HG02798 (cell line): Measurements from ENCODE around the gene PLD6.

Experiments used
- ATAC-seq: cut with Tn5 transposase; IDR thresholded peaks from one replicate; pipeline ENCODE4 v1.9.1; 2021; ENCODE audit warnings: mild to moderate bottlenecking; ENCODE audit not compliant: unreplicated experiment, poor library complexity

Gene PLD6

GRCh38 chr17:17227608-17228520, 21.7 kb upstream of the PLD6 start:
- no peak for ATAC-seq

DNA sequence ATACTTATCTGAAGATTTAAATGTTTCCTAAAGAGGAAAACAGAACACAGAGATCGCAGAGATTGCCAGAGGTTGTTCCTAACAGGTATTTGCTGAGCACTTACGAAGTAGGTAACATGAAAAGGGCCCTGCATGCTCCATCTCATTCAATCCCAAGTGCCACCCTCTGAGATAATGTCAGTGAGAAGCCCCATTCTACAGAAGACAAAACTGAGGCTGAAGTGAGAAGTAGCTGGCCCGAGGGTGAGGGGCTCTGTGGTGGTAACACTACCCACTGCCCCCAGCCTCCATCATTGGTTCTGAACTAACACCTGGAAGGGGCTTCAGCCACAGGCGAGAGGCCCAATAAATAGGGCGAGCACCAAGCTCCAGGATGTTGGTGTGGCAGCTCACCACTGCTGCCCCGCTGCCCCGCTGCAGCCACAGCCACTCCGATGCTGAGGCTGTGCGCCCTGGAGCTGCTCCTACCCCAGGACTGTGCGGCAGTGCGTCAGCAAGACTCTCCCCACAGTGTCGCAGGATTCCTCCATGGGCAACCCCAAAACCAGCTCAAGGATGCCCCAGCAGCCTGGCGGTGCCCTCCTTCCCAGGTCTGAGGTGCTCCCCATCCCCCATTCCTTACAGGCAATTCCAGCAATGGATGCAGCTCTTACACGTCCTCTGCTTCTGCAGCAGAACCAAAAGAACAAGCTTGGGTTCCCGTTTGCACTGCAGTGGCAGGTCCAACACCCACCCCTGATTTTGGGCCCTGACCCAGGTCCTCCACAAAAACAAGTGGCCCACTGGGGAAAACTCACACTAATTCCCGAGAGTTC, 20.5 kb upstream of the PLD6 start:
- no peak for ATAC-seq

GRCh38 chr17:17225901-17226300, 19.8 kb upstream of the PLD6 start:
- no peak for ATAC-seq

- ATAC-seq: no peak
These were observed 18.0 kb upstream of the PLD6 start for GRCh38 chr17:17224137-17224536.

- no peak for ATAC-seq
These were observed 17.6 kb upstream of the PLD6 start for GRCh38 chr17:17223736-17224135.

DNA sequence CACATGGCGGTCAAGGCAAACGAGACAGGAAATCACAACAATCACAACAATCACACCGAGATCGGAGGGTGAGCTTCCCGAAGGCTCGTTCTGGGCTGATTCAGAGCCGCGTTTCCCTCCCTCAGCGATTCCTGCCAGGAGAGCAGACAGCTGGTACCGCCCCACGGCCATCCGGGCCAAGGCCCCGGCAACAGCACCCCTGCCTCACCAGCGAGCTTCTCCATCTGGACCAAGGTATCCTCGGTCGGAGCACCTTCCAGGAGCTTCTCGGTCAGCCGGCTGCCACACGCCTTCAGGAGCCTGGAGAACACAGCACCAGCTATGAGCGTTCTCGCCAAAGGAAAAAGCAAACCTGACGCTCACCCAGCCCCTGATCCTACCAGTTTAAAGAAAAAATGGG, 15.2 kb upstream of the PLD6 start:
- ATAC-seq: no peak

- ATAC-seq: no peak
These were observed 14.4 kb upstream of the PLD6 start for GRCh38 chr17:17220529-17220928.

- no peak for ATAC-seq
These were observed 11.9 kb upstream of the PLD6 start for GRCh38 chr17:17217995-17218394.

DNA sequence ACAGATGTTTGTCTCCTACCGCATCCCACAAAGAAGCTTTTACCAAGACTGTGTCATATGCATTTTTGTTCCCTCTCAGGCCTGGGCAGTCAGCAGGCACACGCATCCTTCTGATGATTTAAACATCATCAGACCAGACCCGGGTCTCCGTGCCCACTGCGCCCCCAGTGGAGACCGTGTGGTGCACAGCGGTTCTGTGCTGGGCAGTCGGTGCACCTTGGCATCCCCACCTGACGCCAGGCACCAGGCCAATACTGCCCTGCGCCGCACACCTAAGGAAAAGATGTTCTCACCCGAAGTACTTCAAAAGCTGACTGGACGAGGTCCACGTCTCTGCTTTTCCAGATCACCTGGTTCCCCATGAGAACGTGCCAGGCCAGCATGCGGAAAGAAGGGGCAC, 10.6 kb upstream of the PLD6 start:
- ATAC-seq: no peak

GRCh38 chr17:17216236-17216635, 10.1 kb upstream of the PLD6 start:
- ATAC-seq: no peak

DNA sequence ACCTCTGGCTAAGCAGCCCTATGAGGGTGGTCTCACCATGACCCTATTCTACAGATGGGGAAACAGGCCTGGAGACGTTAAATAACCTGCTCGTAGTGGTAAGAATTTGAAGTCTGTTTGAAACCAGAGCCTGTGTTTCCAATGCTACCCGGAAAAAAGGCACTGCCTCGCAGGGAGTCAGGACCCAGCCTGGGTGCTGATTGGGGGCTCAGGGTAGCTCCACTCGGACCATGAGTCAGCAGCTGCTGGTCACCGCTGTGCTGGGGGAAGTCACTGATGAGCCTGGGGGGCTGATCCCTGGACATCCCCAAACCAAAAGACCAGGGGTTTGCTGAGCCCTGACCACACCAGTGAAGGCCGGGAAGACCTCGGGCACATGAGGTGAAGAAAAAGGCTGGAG, 9.4 kb upstream of the PLD6 start:
- no peak for ATAC-seq

- ATAC-seq: no peak
These were observed 8.7 kb upstream of the PLD6 start for GRCh38 chr17:17214646-17215436.

GRCh38 chr17:17213775-17214174, 7.6 kb upstream of the PLD6 start:
- no peak for ATAC-seq

DNA sequence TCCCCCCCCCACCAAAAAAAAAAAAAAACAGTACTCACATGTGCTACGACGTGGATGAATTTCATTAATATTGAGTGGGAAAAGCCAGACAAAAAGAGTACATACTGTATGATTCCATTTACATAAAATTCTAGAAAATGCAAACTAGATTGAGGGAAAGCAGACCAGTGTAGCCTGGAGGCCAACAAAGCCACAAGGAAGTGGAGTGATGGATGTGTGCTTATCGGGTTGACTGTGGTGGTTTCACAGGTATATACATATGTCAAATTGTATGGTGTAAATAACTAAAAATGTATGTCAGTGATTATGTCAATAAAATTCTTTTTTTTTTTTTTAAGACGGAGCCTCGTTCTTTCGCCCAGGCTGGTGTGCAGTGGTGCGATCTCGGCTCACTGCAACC, 1.9 kb upstream of the PLD6 start:
- no peak for ATAC-seq

DNA sequence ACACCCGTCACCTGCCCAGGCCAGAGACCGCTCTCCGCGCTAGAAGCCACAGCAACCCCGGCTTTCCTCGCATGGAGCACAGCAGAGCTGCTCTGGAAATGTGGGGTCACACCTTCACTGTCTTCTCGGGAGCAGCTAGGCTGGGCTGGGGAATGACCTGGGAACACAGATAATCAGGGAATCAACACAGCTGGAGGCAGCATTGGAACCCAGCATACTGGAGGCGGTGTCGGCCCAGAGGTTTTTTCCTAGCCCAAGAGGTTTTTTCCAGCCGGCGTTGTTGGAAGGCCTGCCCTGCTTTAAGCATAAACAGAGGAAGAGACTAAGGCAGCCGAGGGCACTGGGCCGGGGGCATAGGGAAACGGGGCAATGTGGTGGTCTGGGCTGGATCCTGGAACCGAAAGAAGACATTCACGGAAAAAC, 791 bp upstream of the PLD6 start:
- ATAC-seq: no peak

GRCh38 chr17:17205368-17206123, 587 bp downstream of the PLD6 start:
- ATAC-seq: peak; percentile 43

DNA sequence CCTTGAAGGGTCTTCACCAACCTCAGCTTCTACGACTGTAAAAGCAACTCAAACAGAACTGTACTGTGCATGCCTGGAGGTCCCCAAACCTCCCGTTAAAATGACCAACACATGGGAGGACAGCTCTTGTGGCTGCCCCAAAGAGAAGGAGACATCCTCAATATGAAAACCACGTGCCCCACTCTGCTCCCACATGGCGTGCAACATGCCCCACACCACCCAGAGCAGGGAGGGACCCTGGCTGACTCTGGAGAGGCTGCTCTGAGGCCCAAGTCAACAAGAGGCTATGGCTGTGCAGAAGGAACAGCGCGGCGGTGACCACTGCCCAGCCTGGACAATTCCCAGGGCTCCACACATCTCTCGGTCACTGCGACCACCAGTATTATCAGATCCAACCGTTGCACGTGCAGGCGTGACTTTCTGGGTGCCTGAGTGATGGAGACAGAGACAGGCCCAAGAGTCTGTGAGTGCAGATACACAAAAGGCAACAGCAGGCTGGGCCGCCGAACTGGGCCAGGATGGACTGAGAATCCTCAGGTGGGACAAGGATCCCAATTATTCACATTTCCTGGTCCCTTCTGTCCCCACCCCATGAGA, 1.4 kb downstream of the PLD6 start:
- no peak for ATAC-seq

DNA sequence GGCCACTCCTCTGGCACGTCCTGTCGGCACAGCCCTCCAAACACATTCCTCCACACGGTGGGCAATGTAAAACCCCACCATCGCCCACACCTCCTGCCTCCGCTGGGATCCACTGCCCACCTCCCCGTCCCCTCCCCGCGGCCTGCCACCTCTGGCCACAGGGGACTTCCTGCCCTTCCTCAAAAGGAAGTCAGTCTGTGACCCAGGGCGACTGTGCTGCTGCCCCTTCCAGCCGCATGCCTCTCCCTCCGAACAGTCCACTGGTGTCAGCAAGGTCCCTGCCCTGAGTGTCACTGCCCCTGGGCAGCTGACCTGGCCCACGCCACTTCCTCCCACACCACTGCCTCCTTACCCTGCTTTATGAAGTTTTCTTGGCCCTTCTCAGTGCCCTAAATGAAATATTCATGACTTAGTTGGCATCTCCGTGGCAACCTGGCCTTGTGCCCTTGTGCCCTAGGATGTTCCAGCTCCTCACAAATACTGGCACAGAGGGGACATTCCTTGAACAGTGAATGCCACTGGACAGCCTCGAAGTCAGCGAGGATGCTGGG, 2.0 kb downstream of the PLD6 start:
- no peak for ATAC-seq

- ATAC-seq: no peak
These were observed 2.9 kb downstream of the PLD6 start for GRCh38 chr17:17203173-17203730.
